GM23338 (cell line): Measurements from ENCODE around the gene PARP9.

Experiments
- CREB1 ChIP-seq: fragments of 250-450 bp; sonication (Bioruptor Pico); IDR thresholded peaks from 2 replicates; pipeline ENCODE4 v1.5.0; 2020; ENCODE audit warnings: low read depth, mild to moderate bottlenecking, moderate library complexity
- CTCF ChIP-seq, 2 experiments: fragments of 200-600 bp in 1 of 2; sonication (generic) in 1 of 2; conservative IDR thresholded peaks; 2 replicates each; pipeline versions ENCODE4 v1.5.1 to v1.6.1; 2016 to 2017; ENCODE audit warnings: antibody characterized with exemption in 2 of 2, low read depth in 2 of 2, mild to moderate bottlenecking in 2 of 2, moderate library complexity in 1 of 2
- EZH2 ChIP-seq: fragments of 200-600 bp; sonication (generic); IDR thresholded peaks from one replicate; pipeline ENCODE4 v1.8.0; 2017; ENCODE audit warnings: antibody characterized with exemption, mild to moderate bottlenecking, low read depth; ENCODE audit not compliant: unreplicated experiment
- EZH2phosphoT487 ChIP-seq: fragments of 200-600 bp; sonication (generic); IDR thresholded peaks from one replicate; pipeline ENCODE4 v1.8.1; 2018; ENCODE audit warnings: antibody characterized with exemption; ENCODE audit not compliant: unreplicated experiment
- JUNB ChIP-seq: IDR thresholded peaks from one replicate; pipeline ENCODE4 v1.6.1; 2016; ENCODE audit warnings: antibody characterized with exemption; ENCODE audit not compliant: unreplicated experiment
- POLR2AphosphoS5 ChIP-seq: IDR thresholded peaks from 2 replicates; pipeline ENCODE4 v1.6.1; 2016; ENCODE audit warnings: antibody characterized with exemption, low read depth
- ZNF114 ChIP-seq: fragments of 250-450 bp; sonication (Bioruptor Pico); IDR thresholded peaks from 2 replicates; pipeline ENCODE4 v1.5.0; 2020; ENCODE audit warnings: mild to moderate bottlenecking, moderate library complexity
- TF ChIP-seq, protein P1 (sequence below): IDR thresholded peaks from 2 replicates; pipeline ENCODE4 v1.6.1; 2016; ENCODE audit warnings: antibody characterized with exemption
- TF ChIP-seq, protein P2 (sequence below): IDR thresholded peaks from one replicate; pipeline ENCODE4 v1.6.1; 2018; ENCODE audit warnings: antibody characterized with exemption; ENCODE audit not compliant: unreplicated experiment

DNA sequence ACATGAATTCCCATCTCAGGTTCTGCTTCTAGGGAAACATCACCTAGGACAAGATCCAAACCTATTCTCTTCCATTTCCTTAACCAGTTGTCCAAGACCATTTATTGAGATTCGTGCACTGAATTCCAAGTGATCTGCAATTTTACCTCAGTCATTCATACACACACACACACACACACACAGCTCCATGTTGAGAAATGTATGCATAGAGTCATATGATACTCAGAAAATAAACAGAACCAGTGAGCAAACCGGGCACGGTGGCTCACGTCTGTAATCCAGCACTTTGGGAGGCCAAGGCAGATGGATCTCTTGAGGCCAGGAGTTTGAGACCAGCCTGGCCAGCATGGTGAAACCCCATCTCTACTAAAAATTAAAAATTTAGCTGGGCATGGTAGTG is 43.2 kb downstream of the PARP9 start:
- no peak for TF ChIP-seq EZH2
- TF ChIP-seq CTCF (conservative IDR thresholded peaks at IDR 0.05; ENCODE audit: low read depth in 2 of 2): no peak
- no peak for TF ChIP-seq POLR2AphosphoS5
- no peak for TF ChIP-seq ZNF114 (CRISPR knock-in tag)
- TF ChIP-seq JUNB: no peak
- TF ChIP-seq, protein P1, sequence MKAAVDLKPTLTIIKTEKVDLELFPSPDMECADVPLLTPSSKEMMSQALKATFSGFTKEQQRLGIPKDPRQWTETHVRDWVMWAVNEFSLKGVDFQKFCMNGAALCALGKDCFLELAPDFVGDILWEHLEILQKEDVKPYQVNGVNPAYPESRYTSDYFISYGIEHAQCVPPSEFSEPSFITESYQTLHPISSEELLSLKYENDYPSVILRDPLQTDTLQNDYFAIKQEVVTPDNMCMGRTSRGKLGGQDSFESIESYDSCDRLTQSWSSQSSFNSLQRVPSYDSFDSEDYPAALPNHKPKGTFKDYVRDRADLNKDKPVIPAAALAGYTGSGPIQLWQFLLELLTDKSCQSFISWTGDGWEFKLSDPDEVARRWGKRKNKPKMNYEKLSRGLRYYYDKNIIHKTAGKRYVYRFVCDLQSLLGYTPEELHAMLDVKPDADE: no peak
- TF ChIP-seq EZH2phosphoT487: no peak
- TF ChIP-seq CREB1 (CRISPR knock-in tag): no peak
- TF ChIP-seq, protein P2, sequence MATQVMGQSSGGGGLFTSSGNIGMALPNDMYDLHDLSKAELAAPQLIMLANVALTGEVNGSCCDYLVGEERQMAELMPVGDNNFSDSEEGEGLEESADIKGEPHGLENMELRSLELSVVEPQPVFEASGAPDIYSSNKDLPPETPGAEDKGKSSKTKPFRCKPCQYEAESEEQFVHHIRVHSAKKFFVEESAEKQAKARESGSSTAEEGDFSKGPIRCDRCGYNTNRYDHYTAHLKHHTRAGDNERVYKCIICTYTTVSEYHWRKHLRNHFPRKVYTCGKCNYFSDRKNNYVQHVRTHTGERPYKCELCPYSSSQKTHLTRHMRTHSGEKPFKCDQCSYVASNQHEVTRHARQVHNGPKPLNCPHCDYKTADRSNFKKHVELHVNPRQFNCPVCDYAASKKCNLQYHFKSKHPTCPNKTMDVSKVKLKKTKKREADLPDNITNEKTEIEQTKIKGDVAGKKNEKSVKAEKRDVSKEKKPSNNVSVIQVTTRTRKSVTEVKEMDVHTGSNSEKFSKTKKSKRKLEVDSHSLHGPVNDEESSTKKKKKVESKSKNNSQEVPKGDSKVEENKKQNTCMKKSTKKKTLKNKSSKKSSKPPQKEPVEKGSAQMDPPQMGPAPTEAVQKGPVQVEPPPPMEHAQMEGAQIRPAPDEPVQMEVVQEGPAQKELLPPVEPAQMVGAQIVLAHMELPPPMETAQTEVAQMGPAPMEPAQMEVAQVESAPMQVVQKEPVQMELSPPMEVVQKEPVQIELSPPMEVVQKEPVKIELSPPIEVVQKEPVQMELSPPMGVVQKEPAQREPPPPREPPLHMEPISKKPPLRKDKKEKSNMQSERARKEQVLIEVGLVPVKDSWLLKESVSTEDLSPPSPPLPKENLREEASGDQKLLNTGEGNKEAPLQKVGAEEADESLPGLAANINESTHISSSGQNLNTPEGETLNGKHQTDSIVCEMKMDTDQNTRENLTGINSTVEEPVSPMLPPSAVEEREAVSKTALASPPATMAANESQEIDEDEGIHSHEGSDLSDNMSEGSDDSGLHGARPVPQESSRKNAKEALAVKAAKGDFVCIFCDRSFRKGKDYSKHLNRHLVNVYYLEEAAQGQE: no peak
